Type B pancreatic cell (in vitro differentiated cells): ENCODE measurements around the gene ARHGAP30. TPM values are rescaled to one million over a fixed set of nuclear protein-coding genes. Genes with fewer than 3 reads are reported as not detected.

Experiments used
- DNase-seq: peaks from one replicate; pipeline ENCODE4 v3.0.0; 2021; ENCODE audit warnings: mixed read lengths; ENCODE audit not compliant: unreplicated experiment; ENCODE audit errors: extremely low spot score
- H3K27ac Mint-ChIP-seq: 2 replicates; pipeline ENCODE4 v1.8.0; 2021; ENCODE audit warnings: mild to moderate bottlenecking, mixed read lengths
- H3K27me3 Mint-ChIP-seq: 2 replicates; pipeline ENCODE4 v1.8.0; 2021; ENCODE audit warnings: mixed read lengths
- H3K36me3 Mint-ChIP-seq: 2 replicates; pipeline ENCODE4 v1.8.0; 2021; ENCODE audit warnings: mixed read lengths
- H3K4me1 Mint-ChIP-seq: one replicate; pipeline ENCODE4 v1.8.0; 2021; ENCODE audit warnings: mixed read lengths; ENCODE audit not compliant: unreplicated experiment
- H3K4me3 Mint-ChIP-seq: 2 replicates; pipeline ENCODE4 v1.8.0; 2021; ENCODE audit warnings: mild to moderate bottlenecking, mixed read lengths
- H3K9me3 Mint-ChIP-seq: 2 replicates; pipeline ENCODE4 v1.8.0; 2021; ENCODE audit warnings: mixed read lengths
- CTCF ChIP-seq: fragments of 200-600 bp; sonication (generic); conservative IDR thresholded peaks from 2 replicates; pipeline ENCODE4 v1.5.0; 2021; ENCODE audit warnings: antibody characterized with exemption, mild to moderate bottlenecking
- total RNA-seq: library from RNA; stranded (reverse); gene quantifications from 2 replicates; pipeline ENCODE4 v1.2.1, GENCODE V29; 2021; ENCODE audit warnings: low replicate concordance

Gene ARHGAP30
- total RNA-seq, 1 donor from 2014 or later, result 1.3 TPM

- H3K4me1 Mint-ChIP-seq, result peaks cover 26% of the 10 kb centered on the region
- no peaks in the 10 kb centered on the region for H3K9me3 Mint-ChIP-seq
- no peak for DNase-seq
- no peaks in the 10 kb centered on the region for H3K27me3 Mint-ChIP-seq
- no peak overlapping the region for H3K27ac Mint-ChIP-seq
- H3K4me3 Mint-ChIP-seq, result no peak overlapping the region
- peaks cover 7% of the 10 kb centered on the region for H3K36me3 Mint-ChIP-seq
- no peak for TF ChIP-seq CTCF
Measured at GRCh38 chr1:161113915-161114314, 44.2 kb upstream of the ARHGAP30 start.

- H3K9me3 Mint-ChIP-seq, result no peaks in the 10 kb centered on the region
- TF ChIP-seq CTCF, result no peak
- H3K27me3 Mint-ChIP-seq, result no peaks in the 10 kb centered on the region
- H3K36me3 Mint-ChIP-seq, result peaks cover 8% of the 10 kb centered on the region
- no peak for DNase-seq
- peaks cover 19% of the 10 kb centered on the region for H3K4me1 Mint-ChIP-seq
- no peak overlapping the region for H3K27ac Mint-ChIP-seq
- no peak overlapping the region for H3K4me3 Mint-ChIP-seq
Measured at GRCh38 chr1:161111527-161111926, 41.8 kb upstream of the ARHGAP30 start.

GRCh38 chr1:161111117-161111516 lies 41.4 kb upstream of the ARHGAP30 start:
- no peak overlapping the region for H3K4me3 Mint-ChIP-seq
- H3K36me3 Mint-ChIP-seq, result peaks cover 12% of the 10 kb centered on the region
- H3K27me3 Mint-ChIP-seq, result no peaks in the 10 kb centered on the region
- DNase-seq, result no peak
- no peaks in the 10 kb centered on the region for H3K9me3 Mint-ChIP-seq
- H3K4me1 Mint-ChIP-seq, result peaks cover 16% of the 10 kb centered on the region
- no peak overlapping the region for H3K27ac Mint-ChIP-seq
- no peak for TF ChIP-seq CTCF

GRCh38 chr1:161106431-161106830 lies 36.7 kb upstream of the ARHGAP30 start:
- Mint-ChIP-seq H3K4me3 (no peak overlapping the region), H3K4me1 (no peaks in the 10 kb centered on the region), H3K27me3 (no peaks in the 10 kb centered on the region), H3K27ac (no peak overlapping the region), H3K36me3 (peaks cover 13% of the 10 kb centered on the region), H3K9me3 (no peaks in the 10 kb centered on the region)
- no peak for DNase-seq
- no peak for TF ChIP-seq CTCF

- Mint-ChIP-seq H3K27me3 (peaks cover 4% of the 10 kb centered on the region), H3K4me3 (no peak overlapping the region), H3K36me3 (peaks cover 8% of the 10 kb centered on the region), H3K9me3 (no peaks in the 10 kb centered on the region), H3K27ac (no peak overlapping the region), H3K4me1 (peaks cover 11% of the 10 kb centered on the region)
- no peak for DNase-seq
- TF ChIP-seq CTCF, result no peak
Measured at GRCh38 chr1:161100556-161100955, 30.9 kb upstream of the ARHGAP30 start.

- peak overlapping the region; percentile 87 for H3K4me3 Mint-ChIP-seq
- H3K36me3 Mint-ChIP-seq, result peaks cover 5% of the 10 kb centered on the region
- peaks cover 4% of the 10 kb centered on the region for H3K27me3 Mint-ChIP-seq
- no peak for TF ChIP-seq CTCF
- no peak for DNase-seq
- H3K9me3 Mint-ChIP-seq, result no peaks in the 10 kb centered on the region
- peaks cover 11% of the 10 kb centered on the region for H3K4me1 Mint-ChIP-seq
- peak overlapping the region; percentile 77 for H3K27ac Mint-ChIP-seq
Measured at GRCh38 chr1:161099090-161099802, 29.6 kb upstream of the ARHGAP30 start.
